Measurements from ENCODE around the gene MZT2B.
"Not testable (repeated sequence)": the region's sequence is repeated elsewhere in the genome, so short reads cannot be mapped to it uniquely, and the experiment has no call there.

The MZT2B gene

DNA sequence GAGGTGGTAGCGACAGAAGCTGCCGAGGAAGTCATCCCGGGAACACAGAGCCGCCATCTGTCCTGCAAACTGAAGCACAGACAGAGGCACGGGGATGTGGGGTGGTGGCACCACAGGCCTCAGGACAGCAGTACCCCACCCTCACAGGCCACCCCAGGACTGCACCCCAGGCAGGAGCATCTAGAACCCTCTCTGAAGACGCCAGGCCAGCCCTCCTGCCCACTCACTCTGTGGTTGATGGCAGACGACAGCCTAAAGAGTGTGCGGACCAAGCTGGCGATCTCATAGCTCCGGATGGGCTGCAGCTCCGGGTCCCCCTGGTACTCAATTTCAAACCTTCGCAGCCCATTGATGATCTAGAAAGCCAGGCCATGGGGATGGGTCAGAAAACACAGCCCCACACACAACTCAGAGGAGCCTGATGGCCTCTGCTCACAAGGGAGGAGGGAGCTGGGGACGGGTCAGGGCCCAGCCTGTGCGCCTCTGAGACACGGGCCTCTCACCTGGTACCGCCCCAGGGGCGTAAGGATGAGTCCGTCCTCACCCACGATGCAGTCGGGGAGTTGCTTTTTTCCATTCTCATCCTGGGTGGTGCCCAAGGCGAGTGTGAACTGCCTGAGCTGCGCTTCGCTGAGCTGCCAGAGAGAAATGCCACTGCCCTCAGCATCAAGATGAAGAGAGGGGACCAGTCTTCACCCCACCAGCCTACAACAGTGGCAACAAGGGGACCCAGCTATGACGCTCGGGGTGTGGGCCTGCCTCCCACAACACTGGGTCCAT, 29.1 kb upstream of the MZT2B start:
- no peak for DNase-seq (ENCODE audit: low spot score)

DNA sequence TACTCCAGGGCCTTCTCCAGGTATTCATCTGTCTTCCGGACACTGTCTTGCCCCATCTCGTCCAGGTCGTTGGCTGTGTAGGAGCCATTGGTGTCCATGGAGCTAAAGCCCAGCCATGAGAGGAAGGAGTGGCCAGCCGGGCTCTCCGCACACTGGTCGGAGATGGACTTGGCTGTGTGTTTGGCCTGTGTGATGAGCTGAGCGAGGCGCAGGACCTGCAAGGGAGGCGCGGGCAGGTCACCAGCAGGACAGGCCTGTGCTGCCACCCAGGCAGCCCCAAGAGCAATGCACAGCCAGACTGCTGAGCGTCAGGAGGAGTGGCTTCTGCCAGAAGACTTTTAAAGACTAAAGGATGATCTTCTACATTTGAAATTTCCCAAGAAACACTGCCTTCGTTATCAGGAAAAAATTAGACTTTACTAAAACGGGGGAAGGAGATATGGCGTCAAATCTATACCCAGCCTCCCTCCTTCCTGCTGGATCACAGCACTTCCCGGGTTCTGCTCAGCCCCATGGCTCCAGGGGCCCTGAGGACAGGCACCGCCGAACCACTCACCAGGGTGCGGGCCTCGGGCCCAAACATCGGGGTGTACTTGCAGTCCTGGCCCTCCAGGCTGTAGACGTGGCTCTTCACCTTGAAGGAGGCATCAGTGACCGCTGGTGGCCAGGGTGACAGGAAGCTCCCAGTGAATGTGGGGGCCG, 28.2 kb upstream of the MZT2B start:
- DNase-seq (ENCODE audit: low spot score) = not testable (repeated sequence)

DNA sequence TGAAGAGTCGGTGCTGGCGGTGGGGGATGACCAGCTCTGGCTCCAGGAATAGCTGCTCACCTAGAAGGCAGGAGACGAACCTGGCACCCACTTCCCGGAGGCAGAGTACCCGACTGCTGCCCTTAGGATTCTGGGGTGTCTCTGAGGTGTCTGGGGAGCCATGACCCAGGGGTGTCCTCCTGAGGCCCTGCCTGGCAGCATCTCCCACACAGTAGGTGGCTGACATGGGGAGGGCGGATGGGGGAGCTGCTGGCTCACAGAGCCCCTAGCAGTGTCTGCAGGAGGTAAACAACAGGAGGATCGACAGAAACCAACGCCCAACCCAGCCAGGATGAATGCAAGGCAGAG, 27.7 kb upstream of the MZT2B start:
- not testable (repeated sequence) for DNase-seq (ENCODE audit: low spot score)

DNA sequence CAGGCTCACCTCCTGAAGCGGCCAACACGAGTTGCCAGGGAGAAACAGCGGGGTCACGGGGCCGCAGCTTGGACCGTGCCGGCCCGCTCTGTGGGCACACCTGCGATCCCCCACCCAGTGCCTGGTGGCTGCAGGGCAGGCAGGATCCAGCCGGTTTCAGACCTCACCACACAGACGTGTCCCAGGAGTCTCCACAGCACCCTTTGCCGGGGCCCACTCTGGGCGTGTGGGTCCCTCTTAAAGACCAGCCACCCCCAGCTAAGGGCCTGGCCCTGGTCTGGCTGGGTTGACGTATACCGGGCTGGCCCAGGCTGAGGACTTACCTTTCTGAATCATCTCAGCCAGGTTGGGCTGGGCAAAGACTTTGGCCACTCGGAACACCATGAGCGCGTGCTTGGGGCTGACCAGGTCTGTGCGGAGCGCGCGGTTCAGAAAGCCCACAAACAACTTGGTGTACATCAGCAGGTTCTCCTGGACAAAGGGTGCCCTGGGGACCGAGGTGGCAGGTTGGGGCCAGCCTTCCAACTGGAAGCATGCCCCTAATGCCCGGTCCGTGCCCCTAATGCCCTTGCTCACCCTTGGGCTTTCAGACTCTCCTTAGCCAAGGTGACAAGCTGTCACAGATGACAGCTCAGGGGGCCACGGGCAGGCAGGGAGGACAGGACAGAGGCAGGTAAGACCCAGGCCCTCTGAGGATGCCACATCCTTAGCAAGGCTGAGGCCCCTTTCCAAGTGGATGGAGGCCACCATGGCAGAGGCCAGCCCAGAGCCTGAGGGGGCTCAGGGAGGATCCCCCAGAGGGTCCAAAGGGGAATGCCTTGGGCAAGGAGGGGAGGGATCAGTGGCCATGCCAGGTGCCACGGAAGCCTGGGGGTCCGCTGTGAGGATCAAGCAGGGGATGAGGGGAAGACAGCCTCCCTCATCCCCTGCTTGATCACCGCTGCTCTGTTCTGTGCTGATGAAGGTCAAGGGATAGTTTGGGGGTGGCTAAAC, 27.0 kb upstream of the MZT2B start:
- DNase-seq (ENCODE audit: low spot score) = no peak

GRCh38 chr2:130155956-130156623, 26.0 kb upstream of the MZT2B start:
- not testable (repeated sequence) for DNase-seq (ENCODE audit: low spot score)

DNA sequence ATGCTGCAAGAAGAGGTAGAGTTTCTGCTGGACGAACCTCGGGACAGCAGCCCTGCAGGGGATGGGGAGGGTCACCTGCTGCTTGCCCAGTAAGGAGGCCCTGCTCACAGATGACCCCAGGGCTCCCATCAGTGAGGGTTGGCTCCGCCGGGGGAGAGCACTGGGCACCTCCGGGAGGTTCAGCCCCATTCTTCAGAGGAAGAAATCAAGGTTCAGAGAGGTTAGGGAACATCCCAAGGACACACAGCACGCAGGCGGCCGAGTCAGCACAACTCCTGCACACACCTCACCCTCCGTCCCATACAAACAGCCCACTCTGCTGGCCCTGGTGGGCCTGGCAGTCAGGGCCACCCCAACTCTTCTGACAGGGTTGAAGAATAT, 25.4 kb upstream of the MZT2B start:
- DNase-seq (ENCODE audit: low spot score) = no peak

DNA sequence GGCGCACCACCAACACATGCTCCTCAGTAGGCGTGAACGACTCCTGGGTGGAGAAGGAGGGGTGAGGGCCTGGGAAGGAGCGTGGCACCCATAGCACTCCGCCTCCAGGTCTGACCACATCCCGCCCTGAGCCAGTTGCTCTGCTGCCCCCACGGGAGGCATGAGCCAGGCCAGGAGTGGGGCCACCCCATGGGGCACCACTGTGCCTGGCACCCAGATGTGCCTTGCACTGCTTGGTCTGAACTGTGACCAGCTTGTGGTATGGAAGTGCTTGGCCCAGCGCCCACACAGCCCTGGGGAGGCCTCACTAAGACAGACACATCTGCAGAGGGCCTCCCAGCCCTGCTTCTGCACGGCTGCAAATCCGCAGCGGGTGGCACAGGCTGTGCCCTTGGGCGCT, 24.7 kb upstream of the MZT2B start:
- DNase-seq (ENCODE audit: low spot score) = not testable (repeated sequence)

DNA sequence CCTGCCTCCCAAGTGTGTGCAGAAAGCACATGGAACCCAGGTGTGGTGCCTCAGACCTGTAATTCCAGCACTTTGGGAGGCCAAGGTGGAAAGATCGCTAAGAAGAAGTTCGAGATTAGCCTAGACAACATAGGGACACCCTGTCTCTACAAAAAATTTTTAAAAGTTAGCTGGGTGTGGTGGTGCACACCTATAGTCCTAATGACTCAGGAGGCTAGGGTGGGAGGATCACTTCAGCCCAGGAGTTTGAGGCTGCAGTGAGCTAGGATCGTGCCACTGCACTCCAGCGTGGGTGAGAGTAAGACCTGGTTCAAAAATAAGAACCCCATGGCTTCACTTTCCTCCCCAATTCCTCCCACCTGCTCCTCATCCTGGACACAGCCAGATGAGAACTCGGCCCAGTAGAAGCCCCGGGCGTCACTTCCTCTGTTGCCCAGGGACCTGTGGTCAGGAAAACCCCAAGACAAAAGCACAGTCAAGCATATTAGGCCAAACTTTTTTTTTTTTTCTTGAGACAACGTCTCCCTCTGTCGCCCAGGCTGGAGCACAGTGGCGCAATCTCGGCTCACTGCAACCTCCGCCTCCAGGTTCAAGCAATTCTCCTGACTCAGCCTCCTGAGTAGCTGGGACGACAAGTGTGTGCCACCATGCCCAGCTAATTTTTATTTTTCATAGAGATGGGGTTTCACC, 24.1 kb upstream of the MZT2B start:
- DNase-seq (ENCODE audit: low spot score) = not testable (repeated sequence)

- DNase-seq (ENCODE audit: low spot score) = no peak
These were observed 23.4 kb upstream of the MZT2B start for GRCh38 chr2:130158631-130159030.

- DNase-seq (ENCODE audit: low spot score) = not testable (repeated sequence)
These were observed 22.7 kb upstream of the MZT2B start for GRCh38 chr2:130159376-130159775.

- DNase-seq (ENCODE audit: low spot score) = no peak
These were observed 21.9 kb upstream of the MZT2B start for GRCh38 chr2:130160131-130160530.

DNA sequence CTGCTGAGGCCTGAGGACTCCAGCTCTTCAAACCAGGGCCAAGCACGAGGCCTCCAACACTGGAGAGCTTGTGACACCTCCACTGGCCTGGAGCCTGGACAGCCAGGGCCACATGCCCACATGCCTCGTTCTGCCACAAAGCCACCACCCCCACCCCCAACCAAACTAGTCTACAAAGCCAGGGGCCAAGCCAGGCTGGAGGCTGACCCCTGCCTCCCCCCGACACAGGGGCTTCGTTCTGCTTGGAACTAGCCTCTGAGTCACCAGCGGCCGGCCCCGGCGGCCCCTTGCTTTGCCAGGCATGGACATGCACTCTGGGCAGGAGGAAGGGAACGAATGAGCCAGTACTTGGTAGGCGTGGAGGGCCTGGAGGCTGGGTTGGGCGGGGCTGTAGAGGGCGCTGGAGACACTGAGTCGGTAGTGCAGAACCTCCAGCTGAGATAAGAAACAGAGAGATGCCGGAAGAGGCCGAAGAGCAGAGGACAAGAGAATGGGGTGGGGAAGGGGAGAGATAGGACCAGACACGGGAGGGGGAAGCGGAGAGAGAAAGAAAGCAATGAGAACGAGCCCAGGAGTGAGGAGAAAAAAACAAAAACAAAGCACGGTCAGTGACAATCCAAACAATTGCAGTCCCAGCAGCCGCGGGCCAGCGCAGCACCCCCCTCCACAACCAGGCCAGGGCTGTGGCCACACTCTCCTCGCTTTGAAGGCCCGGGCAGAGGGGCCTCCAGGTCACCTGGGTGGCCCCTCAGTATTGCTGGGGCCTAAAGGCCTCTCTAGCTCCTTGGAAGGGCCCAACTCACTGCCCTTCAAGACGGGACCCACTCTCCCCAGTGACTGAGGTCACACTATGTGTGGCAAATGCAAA, 21.0 kb upstream of the MZT2B start:
- not testable (repeated sequence) for DNase-seq (ENCODE audit: low spot score)

DNA sequence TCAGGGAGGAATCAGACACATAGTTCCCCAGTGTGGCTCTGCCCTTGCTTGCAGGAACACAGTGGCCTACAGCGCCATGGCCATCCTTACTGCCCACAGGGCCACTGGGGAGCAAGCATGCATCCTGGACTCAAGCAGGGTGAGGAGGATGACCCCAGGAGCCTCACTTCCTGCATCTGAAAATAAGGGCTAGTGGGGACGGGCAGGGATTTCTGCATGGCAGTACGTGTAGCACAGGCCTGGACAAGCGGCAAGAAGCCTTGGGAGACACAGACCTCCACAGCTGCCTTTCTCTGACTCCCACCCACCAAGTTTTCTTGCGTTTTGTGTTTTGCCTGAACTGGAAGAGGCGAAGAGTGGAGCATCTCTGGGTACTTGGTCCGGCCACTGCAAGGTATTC, 19.6 kb upstream of the MZT2B start:
- DNase-seq (ENCODE audit: low spot score) = not testable (repeated sequence)

DNA sequence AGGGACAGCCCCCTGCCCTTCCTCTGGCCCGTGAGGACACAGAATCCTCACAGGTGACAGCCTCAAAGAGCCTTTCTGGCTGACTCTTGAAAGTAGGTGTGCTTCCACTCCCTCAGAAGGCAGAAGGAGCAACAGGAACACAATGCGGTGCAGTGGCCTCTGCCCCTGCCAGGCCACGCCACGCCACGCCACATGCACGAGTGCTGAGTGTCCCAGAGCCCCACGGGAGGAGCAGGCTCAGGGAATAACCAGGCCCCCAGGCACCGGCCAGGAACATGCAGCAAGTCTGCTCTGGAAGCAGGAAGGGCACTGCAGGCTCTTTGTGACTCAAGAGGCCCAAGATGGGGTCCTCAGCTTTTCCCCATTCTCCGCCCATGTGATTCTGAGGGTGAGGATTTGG, 19.1 kb upstream of the MZT2B start:
- no peak for DNase-seq (ENCODE audit: low spot score)

DNA sequence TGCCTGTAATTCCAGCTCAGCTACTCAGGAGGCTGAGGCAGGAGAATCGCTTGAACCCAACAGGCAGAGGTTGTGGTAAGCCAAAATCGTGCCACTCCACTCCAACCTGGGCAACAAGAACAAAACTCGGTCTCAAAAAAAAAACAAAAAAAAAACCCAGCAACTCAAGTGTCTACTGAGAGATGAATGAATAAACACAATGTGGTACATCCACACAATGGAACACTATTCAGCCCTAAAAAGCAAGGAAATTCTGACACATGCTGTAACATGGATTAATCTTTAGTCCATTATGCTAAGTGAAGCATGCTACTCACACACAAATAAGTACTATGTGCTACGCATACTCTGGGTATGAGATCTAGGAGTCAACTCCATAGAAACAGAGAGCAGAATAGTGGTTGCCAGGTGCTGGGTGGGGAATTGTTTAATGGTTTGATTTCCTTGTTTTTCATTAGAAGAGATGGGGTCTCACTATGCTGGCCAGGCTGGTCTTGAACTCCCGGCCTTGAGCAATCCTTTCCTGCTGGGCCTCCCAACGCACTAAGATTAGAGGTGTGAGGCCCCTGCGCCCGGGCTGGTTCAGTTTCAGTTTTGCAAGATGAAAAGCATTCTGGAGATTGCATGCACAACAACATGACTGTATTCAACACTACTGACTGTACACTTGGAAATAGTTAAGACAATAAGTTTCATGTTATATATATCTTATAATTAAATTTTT, 16.6 kb upstream of the MZT2B start:
- DNase-seq (ENCODE audit: low spot score) = no peak

DNA sequence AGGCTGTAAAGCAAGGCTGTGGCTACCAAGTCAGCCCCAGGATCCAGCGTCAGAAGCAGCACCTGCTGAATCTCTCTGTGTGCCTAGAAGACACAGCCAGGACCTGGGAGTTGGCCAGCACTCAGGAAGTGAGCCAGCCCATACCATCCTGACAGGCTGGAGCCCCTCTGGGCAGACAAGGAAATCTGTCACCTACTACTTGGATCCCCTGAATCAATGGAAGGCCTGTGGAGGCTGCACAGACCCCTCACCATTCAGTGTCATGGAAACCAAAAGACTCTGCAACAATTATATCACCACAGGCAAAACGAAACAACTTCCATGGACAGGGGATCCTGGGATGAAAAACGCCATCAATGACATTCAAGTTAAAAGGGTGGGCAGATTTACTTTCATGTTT, 15.5 kb upstream of the MZT2B start:
- not testable (repeated sequence) for DNase-seq (ENCODE audit: low spot score)

DNA sequence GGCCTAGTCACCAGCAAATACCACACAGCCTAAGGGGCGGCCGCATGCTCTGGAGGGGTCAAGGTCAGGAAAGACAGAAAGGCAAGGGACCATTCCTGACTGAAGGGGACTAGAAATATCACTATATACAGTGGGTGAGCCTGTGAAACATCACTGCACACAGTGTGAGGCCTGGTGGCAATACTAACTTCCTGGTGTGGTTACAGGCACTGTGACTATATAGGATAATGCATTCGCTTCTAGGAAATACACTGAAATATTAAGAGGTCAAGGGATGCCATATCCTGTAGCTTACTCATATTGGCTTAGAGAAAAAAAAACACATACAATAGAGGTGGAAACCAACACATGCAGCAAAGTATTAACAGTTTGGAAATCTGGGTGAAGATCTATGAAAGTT, 12.9 kb upstream of the MZT2B start:
- not testable (repeated sequence) for DNase-seq (ENCODE audit: low spot score)

- DNase-seq (ENCODE audit: low spot score) = no peak
These were observed 12.2 kb upstream of the MZT2B start for GRCh38 chr2:130169896-130170295.

GRCh38 chr2:130174866-130175265, 7.2 kb upstream of the MZT2B start:
- not testable (repeated sequence) for DNase-seq (ENCODE audit: low spot score)

Data from left forelimb (tissue), 1 donor.